ELR (cell line): ENCODE data around the gene ZMIZ1.

Source experiments
- DNase-seq: peaks from one replicate; pipeline ENCODE4 v3.0.0-alpha.2; 2015; ENCODE audit warnings: low read depth

Gene ZMIZ1

GRCh38 chr10:79173582-79174262 is 105.0 kb downstream of the ZMIZ1 start:
- DNase-seq = no peak

- DNase-seq = peak; percentile 81
These were observed 107.3 kb downstream of the ZMIZ1 start for GRCh38 chr10:79176052-79176501.

GRCh38 chr10:79176949-79177602 is 108.3 kb downstream of the ZMIZ1 start:
- DNase-seq = no peak

- DNase-seq = no peak
These were observed 109.4 kb downstream of the ZMIZ1 start for GRCh38 chr10:79178070-79178576.

- DNase-seq = peak; percentile 66
These were observed 109.9 kb downstream of the ZMIZ1 start for GRCh38 chr10:79178614-79179163.

- no peak for DNase-seq
These were observed 110.6 kb downstream of the ZMIZ1 start for GRCh38 chr10:79179164-79179956.

GRCh38 chr10:79179957-79180309 is 111.2 kb downstream of the ZMIZ1 start:
- DNase-seq = no peak

GRCh38 chr10:79180414-79181221 is 111.9 kb downstream of the ZMIZ1 start:
- DNase-seq = no peak

GRCh38 chr10:79181227-79181626 is 112.5 kb downstream of the ZMIZ1 start:
- DNase-seq = no peak

- DNase-seq = no peak
These were observed 113.1 kb downstream of the ZMIZ1 start for GRCh38 chr10:79181698-79182521.

GRCh38 chr10:79182781-79183467 is 114.2 kb downstream of the ZMIZ1 start:
- peak; percentile 31 for DNase-seq

- DNase-seq = no peak
These were observed 114.7 kb downstream of the ZMIZ1 start for GRCh38 chr10:79183468-79183865.

GRCh38 chr10:79184145-79184625 is 115.4 kb downstream of the ZMIZ1 start:
- DNase-seq = peak; percentile 92

- no peak for DNase-seq
These were observed 115.9 kb downstream of the ZMIZ1 start for GRCh38 chr10:79184657-79185056.

- DNase-seq = no peak
These were observed 116.5 kb downstream of the ZMIZ1 start for GRCh38 chr10:79185067-79185774.

- no peak for DNase-seq
These were observed 117.1 kb downstream of the ZMIZ1 start for GRCh38 chr10:79185796-79186374.

- DNase-seq = no peak
These were observed 117.8 kb downstream of the ZMIZ1 start for GRCh38 chr10:79186486-79187120.
